Measurements from ENCODE around the gene UBR4. TPM values are rescaled to one million over a fixed set of nuclear protein-coding genes. Genes with fewer than 3 reads are reported as not detected.

UBR4 gene
- polyA plus RNA-seq, 2 of the 4 experiments (the other 2 are of a cell fraction) = 55.8 to 74.3 TPM

- no peak for TF ChIP-seq ESRRA (IDR thresholded peaks at IDR 0.05; ENCODE audit: borderline replicate concordance, low read length)
- TF ChIP-seq ZSCAN20 (CRISPR knock-in tag; IDR thresholded peaks at IDR 0.05) = no peak
- no peak for TF ChIP-seq NR3C1 (IDR thresholded peaks at IDR 0.05)
- TF ChIP-seq SMC3 (IDR thresholded peaks at IDR 0.05) = no peak
- TF ChIP-seq JUN (IDR thresholded peaks at IDR 0.05) = no peak
- TF ChIP-seq RCOR1 (IDR thresholded peaks at IDR 0.05; ENCODE audit: low read depth, low read length) = no peak
- no peak for TF ChIP-seq SREBF2 (IDR thresholded peaks at IDR 0.05)
- no peak for TF ChIP-seq POLR2AphosphoS2 (conservative IDR thresholded peaks at IDR 0.05; ENCODE audit: low read length)
- TF ChIP-seq HDAC2 (IDR thresholded peaks at IDR 0.05) = no peak
- TF ChIP-seq, protein P1, sequence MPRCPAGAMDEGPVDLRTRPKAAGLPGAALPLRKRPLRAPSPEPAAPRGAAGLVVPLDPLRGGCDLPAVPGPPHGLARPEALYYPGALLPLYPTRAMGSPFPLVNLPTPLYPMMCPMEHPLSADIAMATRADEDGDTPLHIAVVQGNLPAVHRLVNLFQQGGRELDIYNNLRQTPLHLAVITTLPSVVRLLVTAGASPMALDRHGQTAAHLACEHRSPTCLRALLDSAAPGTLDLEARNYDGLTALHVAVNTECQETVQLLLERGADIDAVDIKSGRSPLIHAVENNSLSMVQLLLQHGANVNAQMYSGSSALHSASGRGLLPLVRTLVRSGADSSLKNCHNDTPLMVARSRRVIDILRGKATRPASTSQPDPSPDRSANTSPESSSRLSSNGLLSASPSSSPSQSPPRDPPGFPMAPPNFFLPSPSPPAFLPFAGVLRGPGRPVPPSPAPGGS (IDR thresholded peaks at IDR 0.05) = no peak
- no peak for TF ChIP-seq EHMT2 (IDR thresholded peaks at IDR 0.05; ENCODE audit: low read depth)
- TF ChIP-seq FOSB (CRISPR knock-in tag; IDR thresholded peaks at IDR 0.05) = no peak
- no peak for TF ChIP-seq MAZ (IDR thresholded peaks at IDR 0.05; ENCODE audit: borderline replicate concordance, low read depth, low read length)
- TF ChIP-seq EP300 (IDR thresholded peaks at IDR 0.05) = no peak
- no peak for TF ChIP-seq RAD21 (conservative IDR thresholded peaks at IDR 0.05 in 1 of 2, IDR thresholded peaks at IDR 0.05 in 1 of 2)
- TF ChIP-seq, protein P2, sequence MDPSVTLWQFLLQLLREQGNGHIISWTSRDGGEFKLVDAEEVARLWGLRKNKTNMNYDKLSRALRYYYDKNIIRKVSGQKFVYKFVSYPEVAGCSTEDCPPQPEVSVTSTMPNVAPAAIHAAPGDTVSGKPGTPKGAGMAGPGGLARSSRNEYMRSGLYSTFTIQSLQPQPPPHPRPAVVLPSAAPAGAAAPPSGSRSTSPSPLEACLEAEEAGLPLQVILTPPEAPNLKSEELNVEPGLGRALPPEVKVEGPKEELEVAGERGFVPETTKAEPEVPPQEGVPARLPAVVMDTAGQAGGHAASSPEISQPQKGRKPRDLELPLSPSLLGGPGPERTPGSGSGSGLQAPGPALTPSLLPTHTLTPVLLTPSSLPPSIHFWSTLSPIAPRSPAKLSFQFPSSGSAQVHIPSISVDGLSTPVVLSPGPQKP (IDR thresholded peaks at IDR 0.05; ENCODE audit: low read depth, low read length) = no peak
- TF ChIP-seq ZNF302 (CRISPR knock-in tag; IDR thresholded peaks at IDR 0.05) = no peak
- TF ChIP-seq HOXA7 (CRISPR knock-in tag; IDR thresholded peaks at IDR 0.05) = no peak
- TF ChIP-seq FOSL2 (IDR thresholded peaks at IDR 0.05) = no peak
- no peak for TF ChIP-seq FOSL2 (CRISPR knock-in tag; IDR thresholded peaks at IDR 0.05)
- no peak for TF ChIP-seq NPAS2 (CRISPR knock-in tag; IDR thresholded peaks at IDR 0.05; ENCODE audit: borderline replicate concordance)
- H3K4me3 ChIP-seq = no peak overlapping the region
- FAIRE-seq (no peak), DNase-seq (ENCODE audit: low read depth in 1 of 2, low spot score in 1 of 2) (no peak), ATAC-seq (no peak)
- 100% methylated on average over 7 of the region's 7 CpGs for WGBS (ENCODE audit: missing lambda C conversion rate)
- no peaks in the 10 kb centered on the region for H3K4me1 ChIP-seq
- H3K27ac ChIP-seq = no peak overlapping the region
- no peak overlapping the region for H3K4me2 ChIP-seq
- ChIA-PET CTCF (no interaction called here), POLR2A (no interaction called here)
- no peaks in the 10 kb centered on the region for H3K9me3 ChIP-seq
These were observed 90.0 kb downstream of the UBR4 start for GRCh38 chr1:19120070-19120469.

GRCh38 chr1:19115082-19115808 is 94.8 kb downstream of the UBR4 start:
- no peak for DNase-seq (ENCODE audit: low read depth in 1 of 2, low spot score in 1 of 2)
- no peaks in the 10 kb centered on the region for H3K4me1 ChIP-seq
- no peak for ATAC-seq
- H3K9me3 ChIP-seq = no peaks in the 10 kb centered on the region
- 80% methylated on average over 6 of the region's 6 CpGs for WGBS (ENCODE audit: missing lambda C conversion rate)
- H3K4me3 ChIP-seq = no peak overlapping the region
- POLR2A ChIA-PET = no interaction called here
- CTCF ChIA-PET = interaction anchor here (1.0 to 3.1 kb wide), 8 partner anchors 8 to 231 kb away, joined by 3 to 8 read pairs (median 5); no protein-coding TSS in a partner anchor
- no peak overlapping the region for H3K27ac ChIP-seq
- TF ChIP-seq JUN (IDR thresholded peaks at IDR 0.05) = no peak
- TF ChIP-seq, protein P3, sequence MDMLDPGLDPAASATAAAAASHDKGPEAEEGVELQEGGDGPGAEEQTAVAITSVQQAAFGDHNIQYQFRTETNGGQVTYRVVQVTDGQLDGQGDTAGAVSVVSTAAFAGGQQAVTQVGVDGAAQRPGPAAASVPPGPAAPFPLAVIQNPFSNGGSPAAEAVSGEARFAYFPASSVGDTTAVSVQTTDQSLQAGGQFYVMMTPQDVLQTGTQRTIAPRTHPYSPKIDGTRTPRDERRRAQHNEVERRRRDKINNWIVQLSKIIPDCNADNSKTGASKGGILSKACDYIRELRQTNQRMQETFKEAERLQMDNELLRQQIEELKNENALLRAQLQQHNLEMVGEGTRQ (IDR thresholded peaks at IDR 0.05) = no peak
- no peak for TF ChIP-seq SMC3 (IDR thresholded peaks at IDR 0.05)
- no peak for TF ChIP-seq PHF8 (IDR thresholded peaks at IDR 0.05; ENCODE audit: borderline replicate concordance, low read depth)
- no peak for TF ChIP-seq HEYL (CRISPR knock-in tag; IDR thresholded peaks at IDR 0.05)
- TF ChIP-seq POLR2AphosphoS2 (conservative IDR thresholded peaks at IDR 0.05; ENCODE audit: low read length) = no peak
- TF ChIP-seq, protein P4, sequence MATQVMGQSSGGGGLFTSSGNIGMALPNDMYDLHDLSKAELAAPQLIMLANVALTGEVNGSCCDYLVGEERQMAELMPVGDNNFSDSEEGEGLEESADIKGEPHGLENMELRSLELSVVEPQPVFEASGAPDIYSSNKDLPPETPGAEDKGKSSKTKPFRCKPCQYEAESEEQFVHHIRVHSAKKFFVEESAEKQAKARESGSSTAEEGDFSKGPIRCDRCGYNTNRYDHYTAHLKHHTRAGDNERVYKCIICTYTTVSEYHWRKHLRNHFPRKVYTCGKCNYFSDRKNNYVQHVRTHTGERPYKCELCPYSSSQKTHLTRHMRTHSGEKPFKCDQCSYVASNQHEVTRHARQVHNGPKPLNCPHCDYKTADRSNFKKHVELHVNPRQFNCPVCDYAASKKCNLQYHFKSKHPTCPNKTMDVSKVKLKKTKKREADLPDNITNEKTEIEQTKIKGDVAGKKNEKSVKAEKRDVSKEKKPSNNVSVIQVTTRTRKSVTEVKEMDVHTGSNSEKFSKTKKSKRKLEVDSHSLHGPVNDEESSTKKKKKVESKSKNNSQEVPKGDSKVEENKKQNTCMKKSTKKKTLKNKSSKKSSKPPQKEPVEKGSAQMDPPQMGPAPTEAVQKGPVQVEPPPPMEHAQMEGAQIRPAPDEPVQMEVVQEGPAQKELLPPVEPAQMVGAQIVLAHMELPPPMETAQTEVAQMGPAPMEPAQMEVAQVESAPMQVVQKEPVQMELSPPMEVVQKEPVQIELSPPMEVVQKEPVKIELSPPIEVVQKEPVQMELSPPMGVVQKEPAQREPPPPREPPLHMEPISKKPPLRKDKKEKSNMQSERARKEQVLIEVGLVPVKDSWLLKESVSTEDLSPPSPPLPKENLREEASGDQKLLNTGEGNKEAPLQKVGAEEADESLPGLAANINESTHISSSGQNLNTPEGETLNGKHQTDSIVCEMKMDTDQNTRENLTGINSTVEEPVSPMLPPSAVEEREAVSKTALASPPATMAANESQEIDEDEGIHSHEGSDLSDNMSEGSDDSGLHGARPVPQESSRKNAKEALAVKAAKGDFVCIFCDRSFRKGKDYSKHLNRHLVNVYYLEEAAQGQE (IDR thresholded peaks at IDR 0.05) = no peak
- TF ChIP-seq CHD2 (IDR thresholded peaks at IDR 0.05; ENCODE audit: low read length, partially characterized antibody) = no peak
- no peak for TF ChIP-seq CBX8 (IDR thresholded peaks at IDR 0.05)
- TF ChIP-seq EP300 (IDR thresholded peaks at IDR 0.05) = no peak
- TF ChIP-seq POLR2A (IDR thresholded peaks at IDR 0.05; ENCODE audit: low read length) = no peak
- no peak for TF ChIP-seq TP53 (CRISPR knock-in tag; IDR thresholded peaks at IDR 0.05)
- TF ChIP-seq SREBF2 (IDR thresholded peaks at IDR 0.05) = no peak
- TF ChIP-seq MAZ (IDR thresholded peaks at IDR 0.05; ENCODE audit: borderline replicate concordance, low read depth, low read length) = no peak
- TF ChIP-seq CHD4 (IDR thresholded peaks at IDR 0.05; ENCODE audit: borderline replicate concordance) = no peak
- no peak for TF ChIP-seq FOSB (CRISPR knock-in tag; IDR thresholded peaks at IDR 0.05)
- no peak for TF ChIP-seq ZNF302 (CRISPR knock-in tag; IDR thresholded peaks at IDR 0.05)
- no peak for TF ChIP-seq HDAC2 (IDR thresholded peaks at IDR 0.05)
- FAIRE-seq = no peak
- no peak overlapping the region for H3K4me2 ChIP-seq
